Activated CD4-positive, alpha-beta T cell treated with anti-CD3 and anti-CD28 coated beads, Interleukin-10, Interleukin-2, amounts not matched to agents 100 ng/mL and 50 ng/mL, durations not matched to agents 16 hours and 8 hours (primary cell): ENCODE data around the gene TMEM217.

ENCODE experiments used
- DNase-seq: peaks from one replicate; pipeline ENCODE4 v3.0.0-alpha.2; 2020

TMEM217 gene

DNA sequence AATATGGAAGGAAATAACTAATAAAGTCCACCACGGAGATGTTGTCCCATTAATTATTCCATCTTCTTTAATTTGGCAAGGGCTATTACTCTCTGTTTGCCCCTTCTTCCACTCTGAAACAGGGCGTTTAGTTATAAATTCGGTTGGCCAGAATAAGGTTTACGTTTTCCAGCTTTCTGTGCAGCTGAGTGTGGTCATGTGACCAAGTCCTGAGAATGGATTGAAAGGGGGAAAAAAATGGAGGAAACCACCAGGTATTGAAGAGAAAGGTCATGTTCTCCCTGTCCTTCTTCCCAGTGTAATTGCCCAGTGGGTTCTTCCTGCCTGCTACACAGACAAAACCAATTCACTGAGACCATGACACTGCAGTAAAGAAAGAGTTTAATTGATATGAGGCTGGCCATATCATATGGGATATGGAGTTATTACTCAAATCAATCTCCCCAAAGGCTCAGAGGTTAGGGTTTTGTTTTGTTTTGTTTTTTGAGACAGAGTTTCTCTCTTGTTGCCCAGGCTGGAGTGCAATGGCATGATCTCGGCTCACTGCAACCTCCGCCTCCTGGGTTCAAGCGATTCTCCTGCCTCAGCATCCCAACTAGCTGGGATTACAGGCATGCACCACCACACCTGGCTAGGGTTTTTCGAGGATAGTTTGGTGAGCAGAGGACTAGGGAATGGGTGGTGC is 14.7 kb downstream of the TMEM217 start:
- no peak for DNase-seq

DNA sequence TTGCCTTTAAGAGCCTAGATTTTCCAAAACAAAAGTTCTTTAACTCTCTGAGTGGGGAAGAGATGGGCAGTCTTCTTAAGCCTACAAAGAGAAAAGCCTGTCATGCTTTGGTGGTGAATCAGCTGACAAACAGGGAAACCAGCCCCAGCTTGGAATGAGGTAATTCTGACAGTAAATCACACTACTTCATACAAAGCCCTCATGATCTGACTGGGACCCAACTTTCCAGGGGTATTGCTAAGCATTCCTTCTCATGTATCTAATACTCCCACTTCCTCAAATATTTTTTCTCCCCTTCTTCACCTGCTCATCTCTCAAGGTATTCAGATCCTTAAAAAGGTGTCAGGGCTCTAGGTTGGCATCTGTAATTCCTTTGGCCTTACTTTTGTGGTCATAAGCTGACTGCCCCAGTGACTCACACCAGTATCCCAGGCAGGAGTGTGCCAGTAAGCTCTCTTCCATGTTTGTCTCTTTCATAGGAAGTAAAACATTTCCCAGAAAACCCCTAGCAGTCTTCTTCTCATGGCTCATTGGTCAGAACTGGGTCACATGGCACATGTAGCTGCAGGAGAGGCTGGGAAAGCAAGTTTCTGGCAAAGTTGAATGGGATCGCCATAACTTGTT is 15.4 kb downstream of the TMEM217 start:
- peak; percentile 43 for DNase-seq

DNA sequence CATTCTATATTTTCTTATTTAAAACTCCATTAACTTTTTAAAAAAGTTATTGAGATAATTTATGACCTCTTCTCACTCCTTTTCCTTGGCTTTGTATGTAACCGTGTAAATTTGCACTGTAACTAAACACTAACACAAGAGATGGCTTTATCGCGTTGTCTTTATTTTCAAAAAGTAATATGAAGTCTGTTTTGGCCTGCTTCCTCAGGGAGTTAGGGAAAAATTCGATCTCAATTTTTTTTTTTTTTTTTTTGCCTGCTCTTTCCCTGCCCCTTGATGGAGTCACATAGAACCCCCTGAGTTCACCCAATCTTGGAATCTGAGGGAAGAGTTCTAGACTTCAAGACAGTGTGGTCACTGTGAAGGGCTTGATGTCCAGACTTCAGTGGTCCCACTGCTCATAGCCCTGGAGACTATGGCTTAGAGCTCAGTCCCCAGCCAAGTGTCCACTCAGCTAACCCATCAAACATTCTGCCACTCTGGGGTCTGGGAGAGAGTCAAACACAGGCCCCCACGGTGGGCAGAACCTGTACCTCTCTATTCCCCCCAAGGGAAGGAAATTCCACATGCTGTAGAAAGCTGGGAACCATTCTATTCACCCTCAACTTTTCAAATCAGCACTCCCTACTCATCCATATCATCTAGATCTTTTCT is 16.0 kb downstream of the TMEM217 start:
- DNase-seq = no peak

DNA sequence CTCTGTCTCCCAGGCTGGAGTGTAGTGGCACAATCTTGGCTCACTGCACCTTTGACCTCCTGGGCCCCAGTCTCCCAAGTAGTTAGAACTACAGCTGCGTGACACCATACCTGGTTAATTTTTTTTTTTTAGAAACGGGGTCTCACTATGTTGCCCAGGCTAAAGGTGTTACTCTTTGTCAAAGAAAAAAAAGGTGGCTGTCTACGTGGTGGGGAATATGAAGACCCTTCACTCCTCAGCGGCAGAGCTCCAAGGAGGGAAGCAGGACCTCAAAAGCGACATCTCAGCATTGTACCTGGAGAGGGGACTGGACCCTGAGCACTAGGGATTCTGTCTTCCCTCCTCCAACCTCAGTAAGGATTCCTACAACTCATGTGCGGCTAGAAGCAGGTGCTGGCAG is 16.8 kb downstream of the TMEM217 start:
- DNase-seq = no peak

DNA sequence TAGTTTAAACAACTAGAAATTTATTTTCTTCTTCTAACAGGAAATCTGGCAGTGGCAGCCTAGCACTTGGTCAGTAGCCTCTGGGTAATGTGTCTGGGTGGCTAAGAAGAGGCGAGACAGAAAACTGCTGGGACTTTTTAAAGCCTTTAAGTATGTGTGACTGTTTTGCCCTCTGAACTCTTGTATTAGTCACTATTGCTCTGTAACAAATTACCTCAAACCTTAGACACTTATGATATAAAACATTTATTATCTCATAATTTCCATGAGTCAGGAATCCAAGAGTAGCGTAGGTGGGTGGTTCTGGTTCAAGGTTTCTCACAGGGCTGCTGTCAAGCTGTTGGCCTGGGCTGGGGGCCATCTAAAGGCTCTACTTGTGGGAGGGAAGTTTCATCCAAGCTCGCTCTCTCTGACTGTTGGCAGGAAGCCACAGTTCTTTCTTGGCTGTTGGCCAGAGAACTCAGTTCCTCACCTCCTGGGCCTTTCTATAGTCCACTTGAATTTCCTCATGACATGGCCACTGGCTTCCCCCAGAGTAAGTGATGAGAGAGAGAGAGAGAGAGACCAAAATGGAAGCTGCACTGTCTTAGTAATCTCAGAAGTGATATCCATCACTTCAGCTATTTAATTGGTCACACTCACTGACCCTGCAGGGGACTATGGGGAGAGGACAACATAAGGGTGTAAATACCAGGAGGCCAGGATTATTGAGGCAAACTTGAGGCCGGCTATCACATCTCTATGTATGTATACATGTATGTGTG is 17.8 kb downstream of the TMEM217 start:
- DNase-seq = peak; percentile 75

DNA sequence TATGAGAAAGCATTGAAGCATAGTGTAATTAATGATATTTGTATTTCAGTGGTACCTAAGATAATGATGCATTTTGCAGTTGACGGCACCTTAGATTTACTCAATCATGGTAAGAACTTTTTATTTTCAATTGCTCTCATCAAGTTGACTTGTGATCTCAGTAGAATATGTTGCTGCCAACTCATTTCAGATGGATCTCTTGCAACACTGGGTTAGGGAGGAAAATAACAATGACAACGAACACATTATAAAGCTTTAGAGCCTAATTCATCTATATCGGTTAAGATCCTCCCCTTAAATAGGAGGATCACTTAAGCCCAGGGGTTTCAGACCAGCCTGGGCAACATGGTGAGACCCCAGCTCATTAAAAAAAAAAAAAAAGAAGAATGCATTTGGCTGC is 18.4 kb downstream of the TMEM217 start:
- no peak for DNase-seq

DNA sequence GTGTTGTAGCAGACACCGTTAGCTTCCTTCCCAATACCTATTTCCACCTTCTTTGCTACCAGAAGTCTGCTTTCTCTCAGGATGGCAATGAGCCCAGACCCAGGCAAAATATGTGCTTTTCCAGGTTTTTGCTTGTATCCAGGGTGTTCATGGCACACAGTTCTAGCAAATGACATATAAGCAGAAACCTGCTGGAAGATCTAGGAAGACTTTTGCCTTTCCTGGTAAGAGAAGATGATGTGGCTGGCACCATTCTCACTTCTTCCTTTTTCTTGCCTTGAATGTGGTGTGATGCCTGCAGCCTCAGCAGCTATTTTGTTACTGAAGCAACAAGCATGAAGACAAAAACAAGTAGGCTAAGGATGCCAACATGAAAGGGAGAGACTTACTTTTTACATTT is 19.6 kb downstream of the TMEM217 start:
- no peak for DNase-seq

DNA sequence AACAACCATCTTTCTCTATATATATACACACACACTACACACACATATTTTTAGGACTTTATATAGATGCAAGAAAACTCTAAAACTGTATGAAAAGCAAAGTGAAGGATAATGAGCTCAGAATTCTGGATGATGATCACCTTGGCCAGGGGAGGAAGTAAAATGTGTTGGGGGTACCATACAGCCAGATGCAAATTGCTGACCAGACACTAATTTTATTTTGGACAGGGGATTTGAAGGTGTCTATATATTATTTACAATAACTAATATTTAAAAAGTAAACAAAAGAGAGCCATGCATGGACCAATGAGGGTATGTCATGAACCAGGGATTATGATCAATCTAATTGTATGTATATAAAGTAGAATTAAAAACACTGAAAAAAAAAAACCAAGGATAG is 20.2 kb downstream of the TMEM217 start:
- no peak for DNase-seq

DNA sequence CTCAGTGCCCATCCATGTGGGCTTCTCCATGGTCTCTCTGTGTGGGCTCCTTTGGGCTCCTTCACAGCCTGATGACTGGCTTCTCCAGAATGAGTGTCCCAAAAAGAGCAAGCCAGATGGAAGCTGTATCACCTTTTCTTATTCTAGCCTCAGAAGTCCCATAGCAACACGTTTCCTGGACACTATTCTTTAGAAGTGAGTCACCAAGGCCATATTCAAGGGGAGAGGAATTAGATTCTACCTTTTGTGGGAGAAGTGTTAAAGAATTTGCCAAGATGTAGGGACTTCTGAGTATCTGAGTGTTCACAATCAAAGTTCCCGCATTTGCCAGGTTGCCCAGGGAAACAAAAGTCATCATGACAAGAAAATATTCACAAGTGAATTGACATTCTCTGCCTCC is 21.0 kb downstream of the TMEM217 start:
- DNase-seq = no peak

DNA sequence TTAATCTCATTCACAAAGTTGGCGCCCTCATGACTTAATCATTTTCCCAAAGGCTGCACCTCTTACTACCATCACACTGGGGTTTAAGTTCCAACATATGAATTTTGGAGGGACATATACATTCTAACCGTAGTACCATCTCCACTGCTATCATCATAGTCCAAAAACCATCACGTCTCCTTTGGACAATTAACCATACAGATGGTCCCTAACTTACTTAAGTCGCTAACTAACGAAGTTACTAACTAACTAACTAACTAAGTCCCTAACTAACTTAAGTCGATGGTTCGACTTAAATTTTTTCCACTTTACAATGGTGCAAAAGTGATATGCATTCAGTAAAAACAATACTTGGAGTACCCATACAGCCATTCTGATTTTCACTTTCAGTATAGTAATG is 24.4 kb downstream of the TMEM217 start:
- DNase-seq = no peak

DNA sequence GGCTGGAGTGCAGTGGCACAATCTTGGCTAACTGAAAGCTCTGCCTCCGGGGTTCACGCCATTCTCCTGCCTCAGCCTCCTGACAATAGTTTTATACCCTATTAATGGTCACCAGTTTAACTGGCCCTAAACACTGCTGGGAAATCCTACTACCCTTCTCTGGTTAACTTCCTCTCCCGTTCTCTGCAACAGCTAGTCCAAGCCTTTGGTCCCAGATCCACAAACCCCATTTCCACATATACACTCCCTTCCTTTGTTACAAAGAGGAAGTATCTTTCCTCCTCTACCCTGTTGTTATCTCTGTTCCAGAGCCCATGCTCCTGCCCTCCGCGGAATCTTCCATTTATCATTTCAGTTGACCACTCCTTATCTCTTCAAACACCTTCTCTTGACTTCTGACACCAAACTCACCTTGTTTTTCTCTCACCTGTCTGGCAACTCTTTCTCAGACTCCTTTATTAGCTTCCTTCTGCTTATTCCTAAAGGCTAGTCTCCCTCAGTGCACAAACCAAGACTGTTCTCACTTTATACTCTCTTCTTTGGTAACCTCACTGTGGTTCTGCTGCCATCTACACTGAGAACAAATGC is 25.4 kb downstream of the TMEM217 start:
- no peak for DNase-seq

DNA sequence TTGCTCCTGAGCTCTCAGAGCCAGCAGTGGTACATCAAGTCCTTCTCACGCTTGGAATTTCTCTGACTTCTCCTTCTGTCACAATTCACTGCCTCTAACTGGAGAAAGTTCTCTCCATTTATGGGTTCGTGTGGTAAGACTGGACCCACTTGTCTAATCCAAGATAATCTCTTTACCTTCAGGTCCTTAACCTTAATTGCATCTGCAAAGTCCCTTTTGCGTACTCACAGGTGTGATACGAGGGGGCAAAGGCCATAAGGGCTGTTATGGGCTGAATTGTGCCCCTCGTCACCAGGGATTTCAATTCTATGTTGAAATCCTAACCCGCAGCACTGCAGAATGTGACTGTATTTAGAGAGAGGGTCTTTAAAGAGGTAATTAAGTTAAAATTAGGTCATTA is 27.8 kb downstream of the TMEM217 start:
- no peak for DNase-seq

DNA sequence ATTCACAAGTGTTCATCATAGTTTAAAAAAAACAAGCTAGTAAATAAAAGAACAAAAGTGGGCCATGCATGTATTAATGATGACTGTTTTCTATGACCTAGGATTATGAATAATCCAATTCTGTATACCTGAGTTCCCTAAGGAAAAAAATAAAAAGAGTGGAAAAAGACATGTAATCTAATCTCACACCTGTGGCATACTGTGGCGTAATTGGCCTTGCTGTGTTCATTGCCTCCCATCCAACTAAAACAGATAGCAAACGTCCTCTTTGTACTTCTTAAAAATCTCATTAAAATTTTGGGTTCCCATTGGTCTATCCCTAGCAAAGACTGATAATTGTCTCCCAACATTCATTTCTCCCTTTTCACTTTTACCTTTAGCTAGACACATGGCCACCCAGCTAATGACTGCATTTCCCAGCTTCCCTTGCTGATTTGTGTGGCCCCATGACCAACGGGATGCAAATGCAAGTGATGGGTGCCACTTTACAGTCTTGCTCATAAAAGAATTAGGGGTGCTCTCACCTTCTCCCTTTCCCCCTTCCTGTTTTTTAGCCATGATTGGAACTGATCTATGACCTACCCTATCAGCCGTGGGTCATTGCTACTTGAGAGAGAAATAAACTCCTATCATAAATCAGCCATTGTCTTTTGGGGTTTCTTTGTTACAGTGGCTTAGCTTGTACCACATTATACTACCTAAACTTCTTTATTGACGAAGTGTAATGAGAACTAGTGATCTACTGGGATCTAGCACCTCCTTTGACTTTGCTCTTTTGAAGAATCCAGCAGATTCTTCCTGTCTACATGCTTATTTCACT is 32.4 kb downstream of the TMEM217 start:
- DNase-seq = no peak

DNA sequence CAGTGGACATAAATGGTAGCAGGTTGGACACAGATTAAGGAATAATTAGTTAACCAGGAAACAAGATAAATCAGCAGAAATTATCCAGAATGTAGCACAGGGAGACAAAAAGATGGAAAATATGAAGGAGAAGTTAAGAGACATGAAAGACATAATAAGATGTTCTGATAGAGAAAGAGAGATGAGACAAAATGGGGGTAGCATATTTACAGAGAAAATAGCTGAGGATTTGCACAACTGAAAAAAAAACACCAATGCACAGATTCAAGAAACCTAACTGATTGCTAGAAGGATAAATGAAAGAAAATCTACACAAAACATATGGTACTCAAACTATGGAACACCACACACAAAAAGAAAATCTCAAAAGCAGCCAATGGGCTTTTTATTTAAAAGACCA is 35.0 kb downstream of the TMEM217 start:
- DNase-seq = no peak

DNA sequence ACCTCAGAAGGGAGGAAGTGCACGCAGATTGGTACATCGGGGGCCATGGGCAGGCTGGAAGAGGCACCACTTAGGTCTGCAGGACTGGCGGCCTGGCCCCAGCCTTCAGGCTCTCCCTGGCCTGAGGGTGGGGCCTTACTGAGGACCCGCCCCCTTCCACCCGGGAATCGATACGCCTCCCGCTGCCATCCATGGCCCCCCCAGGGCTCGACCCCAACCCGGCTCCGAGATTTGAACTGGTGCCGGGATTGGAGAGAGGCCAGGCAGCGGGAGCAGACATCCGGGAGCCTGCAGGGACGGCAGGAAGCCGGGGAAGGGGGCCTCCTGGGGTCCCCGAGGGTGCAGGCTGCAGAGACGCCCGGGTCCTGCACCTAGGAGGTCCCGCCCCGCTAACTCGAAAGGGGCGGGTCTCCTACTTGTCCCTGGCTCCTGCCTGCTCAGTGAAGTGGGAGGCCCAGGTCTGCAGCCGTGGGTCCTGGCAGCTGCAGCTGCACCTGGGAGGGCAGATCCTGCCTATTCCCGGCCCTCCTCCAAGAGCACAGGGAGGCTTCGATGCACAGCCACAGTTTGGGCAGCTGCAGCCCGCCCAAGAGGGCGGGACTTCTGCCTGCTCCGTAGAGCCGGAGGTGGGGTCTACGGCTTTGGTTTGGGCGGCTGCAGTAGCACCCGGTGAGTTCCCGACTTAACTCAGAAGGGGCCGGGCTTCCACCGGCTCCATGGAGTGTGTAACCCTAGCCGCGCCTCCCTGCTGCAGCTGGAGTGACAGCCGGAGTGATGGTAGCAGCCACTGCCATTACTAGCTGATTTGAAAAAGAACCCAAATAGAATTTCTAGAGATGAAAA is 35.6 kb downstream of the TMEM217 start:
- peak; percentile 90 for DNase-seq

DNA sequence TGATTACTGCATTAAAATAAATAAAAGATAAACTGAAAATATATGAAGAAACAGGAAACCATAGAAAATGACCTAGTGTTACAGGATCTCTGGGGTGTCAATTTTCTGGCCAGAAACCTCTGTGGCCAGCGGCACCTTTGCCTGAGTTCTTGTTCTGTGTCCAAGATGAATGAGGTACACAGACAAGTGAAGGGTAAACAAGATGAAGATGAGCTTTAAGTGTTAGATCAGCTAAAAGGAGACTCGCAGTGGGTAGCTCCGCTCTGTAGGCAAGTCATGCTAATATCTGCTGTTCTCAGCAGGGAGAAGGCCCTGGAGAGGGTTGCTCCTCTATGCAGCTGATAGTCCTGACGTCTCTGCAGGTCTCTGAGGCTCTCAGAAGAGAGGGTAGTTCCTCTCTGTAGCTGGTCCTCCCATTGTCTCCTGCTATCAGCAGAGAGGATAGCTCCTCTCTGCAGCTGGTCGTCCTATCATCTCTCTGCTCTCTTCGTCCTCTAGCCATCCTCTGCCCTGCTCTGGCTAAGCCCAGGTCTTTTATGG is 36.3 kb downstream of the TMEM217 start:
- no peak for DNase-seq

DNA sequence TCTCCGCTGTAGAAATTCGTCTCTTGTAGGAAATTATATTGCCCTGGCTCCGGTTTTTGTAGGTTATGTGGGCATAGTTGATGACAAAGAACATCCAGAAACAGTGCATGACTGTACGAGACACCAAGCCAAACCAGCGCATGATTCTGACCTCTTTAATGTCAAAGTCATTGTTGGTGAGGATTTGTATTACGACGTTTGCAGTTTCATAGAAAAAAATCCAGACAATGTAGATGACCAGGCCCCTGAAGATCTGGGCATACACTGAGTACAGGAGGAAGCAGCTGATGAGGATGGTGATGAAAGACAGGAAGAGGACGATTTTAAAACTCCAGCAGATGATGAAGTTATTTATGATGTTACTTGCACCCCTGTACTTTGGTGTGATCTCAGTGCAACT is 39.4 kb downstream of the TMEM217 start:
- no peak for DNase-seq

DNA sequence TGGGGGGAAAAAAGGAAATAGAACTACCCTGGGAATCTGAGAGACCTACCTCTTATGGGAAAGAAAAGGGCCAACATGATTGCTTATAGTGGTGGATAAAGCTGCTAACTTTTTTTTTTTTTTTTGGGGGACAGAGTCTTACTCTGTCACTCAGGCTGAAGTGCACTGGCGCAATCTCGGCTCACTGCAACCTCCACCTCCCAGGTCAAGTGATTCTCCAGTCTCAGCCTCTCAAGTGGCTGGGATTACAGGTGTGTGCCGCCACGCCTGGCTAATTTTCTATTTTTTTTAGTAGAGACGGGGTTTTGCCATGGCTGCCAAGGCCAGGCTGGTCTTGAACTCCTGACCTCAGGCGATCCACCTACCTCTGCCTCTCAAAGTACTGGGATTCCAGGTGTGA is 39.9 kb downstream of the TMEM217 start:
- DNase-seq = no peak

DNA sequence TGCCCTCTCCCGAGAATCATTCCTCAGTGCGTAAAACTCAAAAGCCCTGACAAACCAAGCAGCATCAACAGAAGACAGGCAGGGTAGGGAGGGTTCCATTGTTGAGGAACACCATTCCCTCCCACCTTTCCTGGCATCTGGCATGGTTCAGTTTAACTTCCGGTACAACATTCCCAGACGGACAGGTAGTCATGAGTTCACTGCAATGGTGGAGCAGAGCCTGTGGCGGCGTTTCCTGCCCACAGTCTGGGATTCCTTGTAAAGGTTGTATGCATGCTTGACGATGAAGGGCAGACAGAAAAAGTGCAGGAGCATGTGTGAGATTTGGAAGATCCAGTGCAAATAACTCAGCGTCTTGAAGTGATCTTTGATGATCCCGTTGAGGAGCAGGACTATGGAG is 45.7 kb downstream of the TMEM217 start:
- DNase-seq = no peak

DNA sequence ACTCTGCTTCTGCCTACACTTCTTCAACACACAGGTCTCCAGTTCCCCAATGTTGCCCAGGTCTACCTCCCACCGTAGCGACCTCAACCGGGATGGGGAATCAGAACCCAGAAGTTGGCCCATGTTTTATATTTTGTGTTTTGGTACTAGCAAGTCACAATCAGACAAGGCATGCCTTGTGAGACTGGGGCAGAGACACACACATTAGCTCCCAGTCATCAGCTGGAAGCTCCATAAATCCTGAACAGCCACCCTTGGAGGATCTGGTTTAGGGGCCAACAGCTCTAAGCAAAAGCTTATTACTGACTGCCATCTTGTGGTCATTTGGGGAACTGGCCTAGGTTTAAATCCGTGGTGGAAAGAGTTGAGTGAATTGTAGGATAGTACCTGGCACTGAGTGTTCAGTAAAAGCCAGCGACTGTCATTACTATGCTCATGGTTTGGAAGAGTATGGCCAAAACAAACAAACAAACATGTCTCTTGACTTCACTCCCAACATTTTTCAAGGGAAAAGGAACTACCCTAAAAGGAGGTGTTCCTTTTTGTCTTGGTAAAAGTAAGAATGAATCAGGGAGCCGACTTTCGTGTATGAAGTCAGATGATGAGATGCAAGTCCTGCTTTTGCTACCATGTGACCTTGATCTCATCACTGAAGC is 47.5 kb downstream of the TMEM217 start:
- DNase-seq = peak; percentile 90
